Testis (tissue), 3 donors: ENCODE data around the gene ZEB2. TPM values are rescaled to one million over a fixed set of nuclear protein-coding genes. Genes with fewer than 3 reads are reported as not detected.
A peak's percentile ranks its signal among the peaks of the same experiment; 100 is the strongest.

Experiments
- DNase-seq: peaks from one replicate; pipeline ENCODE4 v3.0.0-alpha.2; 2019
- H3K27ac ChIP-seq, 2 donors: fragments of 200-600 bp; sonication (generic); one replicate each; pipeline ENCODE4 v1.5.1; 2019
- H3K27me3 ChIP-seq: fragments of 200-600 bp; sonication (generic); one replicate; pipeline ENCODE4 v1.5.1; 2019
- H3K36me3 ChIP-seq: fragments of 200-600 bp; sonication (generic); one replicate; pipeline ENCODE4 v1.5.1; 2017; ENCODE audit warnings: low read depth; ENCODE audit errors: missing control alignments
- H3K4me1 ChIP-seq: fragments of 200-600 bp; sonication (generic); one replicate; pipeline ENCODE4 v1.5.1; 2019
- H3K4me3 ChIP-seq, 2 donors: fragments of 200-600 bp; sonication (generic); one replicate each; pipeline ENCODE4 v1.5.1; 2017 to 2019
- H3K9me3 ChIP-seq: fragments of 200-600 bp; sonication (generic); one replicate; pipeline ENCODE4 v1.5.1; 2017
- POLR2A ChIP-seq: fragments of 450-650 bp; IDR thresholded peaks from one replicate; pipeline ENCODE4 v1.6.1; 2017; ENCODE audit warnings: antibody characterized with exemption, mild to moderate bottlenecking, moderate library complexity
- WGBS, 2 donors: methylation state at CpG; one replicate each; pipeline ENCODE4 v1.1.5; 2018; 5-methylcytosine and 5-hydroxymethylcytosine counted together
- intact Hi-C: fragments of 100-400 bp; cut with DNase I; formaldehyde crosslinking; loops from one replicate; pipeline ENCODE4 v1.15.1; 2023; ENCODE audit warnings: low total_unique reads
- polyA plus RNA-seq: library from polyadenylated mRNA; stranded (reverse); fragments of 350-450 nt; fragmentation: Illumina TruSeq; extraction: RNeasy Lipid Tissue Mini Kit (QIAGEN cat#74804); gene quantifications from one replicate; pipeline ENCODE4 v1.2.3, GENCODE V29; 2014; ENCODE audit warnings: low read depth, low replicate concordance; ENCODE audit not compliant: insufficient read depth
- total RNA-seq, 2 donors: library from RNA; depleted of rRNA; stranded (reverse); fragments of >200 nt; gene quantifications; one replicate each; pipeline ENCODE4 v1.2.3, GENCODE V29; 2016
- TF ChIP-seq, protein P1 (sequence below), 3 experiments: fragments of 450-650 bp in 2 of 3; fragments of 200-600 bp in 1 of 3; sonication (generic) in 1 of 3; IDR thresholded peaks; one replicate each; pipeline ENCODE4 v1.5.1; 2016 to 2019; ENCODE audit warnings: antibody characterized with exemption in 3 of 3, mild to moderate bottlenecking in 2 of 3, moderate library complexity in 1 of 3

The ZEB2 gene
- total and polyA plus RNA-seq, 3 donors from 2014 or later: 38.7 to 96.4 (median 87.8) TPM

DNA sequence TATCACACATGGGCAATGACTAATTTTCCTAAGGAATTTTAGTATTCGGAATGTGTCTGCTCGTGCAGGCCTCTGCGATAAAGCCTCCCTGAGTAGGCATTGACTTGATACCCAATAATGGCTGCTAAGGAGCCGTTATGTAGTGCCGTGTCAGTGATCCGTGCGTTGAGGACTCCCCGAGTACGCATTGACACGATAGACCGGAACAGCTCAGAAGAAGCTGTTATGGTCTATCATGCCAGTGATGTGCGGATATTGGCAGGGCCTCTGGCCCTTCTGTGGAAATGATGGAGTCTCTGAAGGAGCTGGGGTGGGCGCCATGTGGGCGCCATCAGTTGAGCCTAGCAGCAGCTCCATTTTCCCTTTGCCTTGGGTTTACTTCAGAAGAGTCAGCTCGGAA lies 29.1 kb downstream of the ZEB2 start:
- intact Hi-C loops: no loop called here
- no peak for DNase-seq
- H3K27me3 ChIP-seq: no peaks in the 10 kb centered on the region

DNA sequence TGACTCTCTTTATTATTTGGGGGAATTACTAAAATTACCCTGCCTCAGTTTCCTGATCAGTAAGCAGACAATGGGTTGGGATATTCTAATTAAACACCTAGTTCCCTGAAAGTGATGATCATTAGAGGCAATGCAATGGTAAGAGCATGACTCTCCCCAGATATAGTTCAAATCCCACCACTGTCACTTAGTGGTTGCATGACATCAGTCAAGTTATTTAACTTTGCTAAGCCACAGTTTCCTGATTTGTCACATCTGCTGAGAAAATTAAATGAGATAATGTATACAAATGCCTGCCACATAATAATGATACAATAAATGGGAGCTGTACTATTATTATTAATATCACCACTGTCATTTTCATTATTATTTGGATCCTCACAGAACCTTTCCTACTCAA lies 29.9 kb downstream of the ZEB2 start:
- H3K36me3 ChIP-seq: no peaks in the 10 kb centered on the region
- H3K9me3 ChIP-seq: no peaks in the 10 kb centered on the region
- peaks cover 20% of the 10 kb centered on the region for H3K4me1 ChIP-seq
- TF ChIP-seq, protein P1, sequence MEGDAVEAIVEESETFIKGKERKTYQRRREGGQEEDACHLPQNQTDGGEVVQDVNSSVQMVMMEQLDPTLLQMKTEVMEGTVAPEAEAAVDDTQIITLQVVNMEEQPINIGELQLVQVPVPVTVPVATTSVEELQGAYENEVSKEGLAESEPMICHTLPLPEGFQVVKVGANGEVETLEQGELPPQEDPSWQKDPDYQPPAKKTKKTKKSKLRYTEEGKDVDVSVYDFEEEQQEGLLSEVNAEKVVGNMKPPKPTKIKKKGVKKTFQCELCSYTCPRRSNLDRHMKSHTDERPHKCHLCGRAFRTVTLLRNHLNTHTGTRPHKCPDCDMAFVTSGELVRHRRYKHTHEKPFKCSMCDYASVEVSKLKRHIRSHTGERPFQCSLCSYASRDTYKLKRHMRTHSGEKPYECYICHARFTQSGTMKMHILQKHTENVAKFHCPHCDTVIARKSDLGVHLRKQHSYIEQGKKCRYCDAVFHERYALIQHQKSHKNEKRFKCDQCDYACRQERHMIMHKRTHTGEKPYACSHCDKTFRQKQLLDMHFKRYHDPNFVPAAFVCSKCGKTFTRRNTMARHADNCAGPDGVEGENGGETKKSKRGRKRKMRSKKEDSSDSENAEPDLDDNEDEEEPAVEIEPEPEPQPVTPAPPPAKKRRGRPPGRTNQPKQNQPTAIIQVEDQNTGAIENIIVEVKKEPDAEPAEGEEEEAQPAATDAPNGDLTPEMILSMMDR (IDR thresholded peaks at IDR 0.05): no peak
- no peak for TF ChIP-seq POLR2A
- no peak overlapping the region for H3K4me3 ChIP-seq
- intact Hi-C loops: no loop called here
- H3K27me3 ChIP-seq: no peaks in the 10 kb centered on the region
- no peak overlapping the region for H3K27ac ChIP-seq
- no peak for DNase-seq

More for the DNA sequence above, 29.1 kb downstream of the ZEB2 start:
- no peaks in the 10 kb centered on the region for H3K36me3 ChIP-seq
- H3K27ac ChIP-seq: no peak overlapping the region
- TF ChIP-seq, protein P1 (IDR thresholded peaks at IDR 0.05): no peak
- no peak for TF ChIP-seq POLR2A
- no peak overlapping the region for H3K4me3 ChIP-seq
- peaks cover 28% of the 10 kb centered on the region for H3K4me1 ChIP-seq
- WGBS, 2 donors: 78 to 84% methylated on average over 15 of the region's 15 CpGs
- H3K9me3 ChIP-seq: no peaks in the 10 kb centered on the region

DNA sequence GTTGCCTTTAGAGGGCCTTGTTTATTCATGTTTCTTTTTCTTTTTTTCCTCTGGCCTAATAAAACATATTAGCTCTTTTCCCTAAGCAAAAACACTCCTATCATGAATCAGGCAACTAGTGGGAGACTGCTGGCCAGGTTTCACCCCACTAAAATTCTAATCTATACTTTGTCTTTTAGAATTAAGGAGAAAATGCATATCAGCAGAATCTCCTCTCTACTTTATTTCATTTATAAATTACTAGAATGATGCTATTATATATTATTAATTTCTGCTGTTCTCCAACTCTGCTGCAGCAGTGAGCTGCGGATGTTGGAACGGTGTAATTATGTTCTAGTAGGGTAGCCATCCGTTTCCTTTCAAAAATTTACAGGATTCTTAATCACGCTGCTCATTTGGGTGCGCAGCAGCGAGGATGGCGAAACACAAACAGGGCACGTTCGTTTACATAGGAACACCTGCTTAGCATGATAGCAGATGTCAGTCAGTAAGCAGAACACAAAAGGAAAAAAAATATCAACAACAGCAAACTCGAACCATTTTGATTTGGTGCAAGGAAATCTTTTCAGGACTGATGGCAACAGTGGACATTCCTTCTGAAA lies 30.5 kb downstream of the ZEB2 start:
- TF ChIP-seq POLR2A: no peak
- TF ChIP-seq, protein P1 (IDR thresholded peaks at IDR 0.05): no peak
- WGBS, 2 donors: 78 to 86% methylated on average over 10 of the region's 10 CpGs
- H3K4me1 ChIP-seq: peaks cover 18% of the 10 kb centered on the region

DNA sequence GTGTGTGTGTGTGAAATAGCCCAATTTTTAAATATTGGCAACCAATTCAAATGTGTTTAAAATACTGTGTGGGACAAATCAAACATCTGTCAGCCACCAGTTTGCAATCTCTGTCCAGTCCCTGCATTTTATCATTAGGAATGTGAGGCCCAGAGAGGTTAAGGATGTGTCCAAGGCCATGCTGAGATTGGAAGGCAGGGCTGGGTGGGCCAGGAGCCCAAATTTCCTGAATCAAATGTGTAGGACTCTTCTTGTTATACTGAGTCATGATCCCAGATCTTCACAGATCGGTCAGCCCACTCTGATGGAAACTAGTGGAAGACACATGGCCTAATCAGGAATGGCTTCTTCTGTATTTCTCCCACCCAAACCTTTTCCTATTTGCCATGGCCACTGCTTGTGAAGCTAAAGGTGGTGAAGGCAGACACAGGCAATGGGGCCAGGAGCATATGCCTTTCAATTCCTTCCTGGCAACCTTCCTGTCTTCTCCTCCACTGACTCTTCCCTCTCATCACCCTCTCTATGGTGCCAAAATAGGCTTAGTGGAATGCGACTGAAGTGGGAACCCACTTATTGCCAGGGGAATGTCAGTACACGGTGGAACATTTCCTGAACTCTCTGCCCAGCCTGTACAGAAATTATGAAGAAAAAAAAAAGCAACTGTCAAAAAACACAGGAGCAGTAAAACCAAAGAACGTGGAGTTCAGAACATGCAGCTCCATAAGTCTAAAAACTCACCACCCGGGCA lies 35.5 kb downstream of the ZEB2 start:
- H3K36me3 ChIP-seq: no peaks in the 10 kb centered on the region
- intact Hi-C loops: no loop called here
- DNase-seq: no peak
- H3K27ac ChIP-seq: no peak overlapping the region
- no peaks in the 10 kb centered on the region for H3K9me3 ChIP-seq
- 36 to 46% methylated on average over 5 of the region's 5 CpGs for WGBS, 2 donors
- peaks cover 21% of the 10 kb centered on the region for H3K4me1 ChIP-seq
- H3K27me3 ChIP-seq: no peaks in the 10 kb centered on the region
- H3K4me3 ChIP-seq: no peak overlapping the region
- TF ChIP-seq POLR2A: no peak
- TF ChIP-seq, protein P1 (IDR thresholded peaks at IDR 0.05): no peak

More for the DNA sequence above, 30.5 kb downstream of the ZEB2 start:
- Histone ChIP-seq H3K36me3 (no peaks in the 10 kb centered on the region), H3K27me3 (no peaks in the 10 kb centered on the region), H3K4me3 (no peak overlapping the region), H3K9me3 (no peaks in the 10 kb centered on the region), H3K27ac (no peak overlapping the region)
- intact Hi-C loops: no loop called here
- no peak for DNase-seq

DNA sequence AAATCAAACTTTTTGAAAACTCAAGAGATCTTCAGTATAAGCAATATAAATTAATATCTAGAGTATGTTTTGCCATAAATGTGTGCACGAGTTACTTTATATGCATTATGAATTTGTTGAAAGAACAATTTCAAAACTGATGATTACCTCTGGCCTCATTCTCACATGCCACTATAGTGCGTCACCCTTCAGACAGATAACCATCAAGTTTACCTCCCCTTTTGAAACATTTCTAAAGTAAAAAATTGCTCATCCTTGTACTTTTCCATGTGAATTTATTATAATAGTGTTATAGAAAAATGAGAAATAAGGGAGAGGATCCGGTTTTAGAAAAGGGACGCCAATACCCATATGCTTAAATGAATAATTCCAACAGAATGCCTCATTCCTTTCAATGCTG lies 38.3 kb downstream of the ZEB2 start:
- TF ChIP-seq, protein P1 (IDR thresholded peaks at IDR 0.05): no peak
- no peak for TF ChIP-seq POLR2A
- WGBS, 2 donors: 89% methylated on average over 4 of the region's 4 CpGs
- intact Hi-C loops: no loop called here
- H3K9me3 ChIP-seq: no peaks in the 10 kb centered on the region
- H3K4me1 ChIP-seq: peaks cover 41% of the 10 kb centered on the region
- H3K27ac ChIP-seq: peak overlapping the region in 1 of 2 donors; percentile 13
- DNase-seq: no peak
- no peaks in the 10 kb centered on the region for H3K27me3 ChIP-seq
- H3K36me3 ChIP-seq: no peaks in the 10 kb centered on the region
- H3K4me3 ChIP-seq: no peak overlapping the region
